Stimulated activated CD4-positive, alpha-beta T cell treated with anti-CD3 and anti-CD28 coated beads, Interleukin-15, amount 100 ng/mL, for 24 hours (primary cell): ENCODE data around the gene CBARP.
A peak's percentile ranks its signal among the peaks of the same experiment; 100 is the strongest.
"Not testable (repeated sequence)": the region's sequence is repeated elsewhere in the genome, so short reads cannot be mapped to it uniquely, and the experiment has no call there.

Source experiments
- DNase-seq: peaks from one replicate; pipeline ENCODE4 v3.0.0-alpha.2; 2020

The CBARP gene

DNA sequence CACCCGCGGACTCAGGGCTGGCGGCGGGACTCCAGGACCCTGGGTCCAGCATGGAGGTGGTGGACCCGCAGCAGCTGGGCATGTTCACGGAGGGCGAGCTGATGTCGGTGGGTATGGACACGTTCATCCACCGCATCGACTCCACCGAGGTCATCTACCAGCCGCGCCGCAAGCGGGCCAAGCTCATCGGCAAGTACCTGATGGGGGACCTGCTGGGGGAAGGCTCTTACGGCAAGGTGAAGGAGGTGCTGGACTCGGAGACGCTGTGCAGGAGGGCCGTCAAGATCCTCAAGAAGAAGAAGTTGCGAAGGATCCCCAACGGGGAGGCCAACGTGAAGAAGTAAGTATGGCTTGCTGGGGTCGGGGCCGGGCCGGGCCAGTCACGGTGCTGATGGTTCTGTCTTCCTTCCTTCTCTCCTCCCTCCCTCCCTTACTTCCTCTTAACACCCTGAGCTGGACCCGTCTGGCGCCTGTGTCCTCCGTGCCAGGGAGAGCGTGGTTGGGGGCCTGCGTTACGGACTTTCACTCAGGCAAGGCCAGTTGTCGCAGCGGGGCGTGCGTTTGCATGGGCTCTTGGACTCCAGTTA, 30.8 kb downstream of the CBARP start:
- DNase-seq = peak; percentile 47

DNA sequence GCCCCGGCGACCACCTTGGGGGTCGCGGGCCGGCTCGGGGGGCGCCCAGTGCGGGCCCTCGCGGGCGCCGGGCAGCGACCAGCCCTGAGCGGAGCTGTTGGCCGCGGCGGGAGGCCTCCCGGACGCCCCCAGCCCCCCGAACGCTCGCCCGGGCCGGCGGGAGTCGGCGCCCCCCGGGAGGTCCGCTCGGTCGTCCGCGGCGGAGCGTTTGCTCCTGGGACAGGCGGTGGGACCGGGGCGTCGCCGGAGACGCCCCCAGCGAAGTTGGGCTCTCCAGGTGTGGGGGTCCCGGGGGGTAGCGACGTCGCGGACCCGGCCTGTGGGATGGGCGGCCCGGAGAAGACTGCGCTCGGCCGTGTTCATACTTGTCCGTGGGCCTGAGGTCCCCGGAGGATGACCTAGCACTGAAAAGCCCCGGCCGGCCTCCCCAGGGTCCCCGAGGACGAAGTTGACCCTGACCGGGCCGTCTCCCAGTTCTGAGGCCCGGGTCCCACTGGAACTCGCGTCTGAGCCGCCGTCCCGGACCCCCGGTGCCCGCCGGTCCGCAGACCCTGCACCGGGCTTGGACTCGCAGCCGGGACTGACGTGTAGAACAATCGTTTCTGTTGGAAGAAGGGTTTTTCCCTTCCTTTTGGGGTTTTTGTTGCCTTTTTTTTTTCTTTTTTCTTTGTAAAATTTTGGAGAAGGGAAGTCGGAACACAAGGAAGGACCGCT, 31.5 kb downstream of the CBARP start:
- peak; percentile 26 for DNase-seq

DNA sequence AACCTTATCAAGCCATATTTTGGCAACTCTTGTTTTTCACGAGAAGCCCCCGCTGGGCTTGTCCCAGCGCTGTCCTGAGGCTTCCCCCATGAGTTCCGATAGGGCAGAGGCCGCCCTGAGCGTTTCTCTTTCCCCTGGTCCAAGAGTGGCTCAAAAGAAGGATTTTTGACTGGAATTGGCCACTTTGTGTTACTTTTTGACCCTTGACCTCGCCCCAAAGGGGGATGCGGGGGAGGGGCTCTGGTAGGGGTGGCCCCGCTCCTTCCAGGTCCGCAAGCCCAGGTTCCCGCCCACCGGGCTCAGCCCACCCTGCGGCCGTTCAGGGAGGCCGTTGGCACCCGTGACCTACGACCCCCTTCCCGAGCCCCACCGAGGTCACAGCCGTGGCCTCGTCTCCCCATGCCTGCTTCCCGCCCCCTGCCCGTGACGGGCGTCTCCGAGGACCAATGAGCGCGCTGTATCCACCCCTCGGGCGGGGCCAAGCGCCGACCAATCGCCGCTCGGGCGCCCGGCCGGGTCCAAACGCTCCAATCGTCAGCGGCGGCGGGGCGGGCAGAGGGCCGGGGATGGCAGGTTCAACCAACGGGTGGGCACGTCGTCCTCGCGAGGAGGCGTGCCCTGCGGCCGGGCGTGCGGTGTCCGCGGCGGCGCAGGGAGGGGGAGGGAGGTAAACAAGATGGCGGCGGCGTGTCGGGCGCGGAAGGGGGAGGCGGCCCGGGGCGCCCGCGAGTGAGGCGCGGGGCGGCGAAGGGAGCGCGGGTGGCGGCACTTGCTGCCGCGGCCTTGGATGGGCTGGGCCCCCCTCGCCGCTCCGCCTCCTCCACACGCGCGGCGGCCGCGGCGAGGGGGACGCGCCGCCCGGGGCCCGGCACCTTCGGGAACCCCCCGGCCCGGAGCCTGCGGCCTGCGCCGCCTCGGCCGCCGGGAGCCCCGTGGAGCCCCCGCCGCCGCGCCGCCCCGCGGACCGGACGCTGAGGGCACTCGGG, 32.4 kb downstream of the CBARP start, which contains the start of gene STK11:
Gene STK11 (plus strand): TSS at position 665 of the 986 bp plus-strand sequence. CDS start 1,136 bp downstream, outside the sequence.
- DNase-seq = peak; percentile 100

DNA sequence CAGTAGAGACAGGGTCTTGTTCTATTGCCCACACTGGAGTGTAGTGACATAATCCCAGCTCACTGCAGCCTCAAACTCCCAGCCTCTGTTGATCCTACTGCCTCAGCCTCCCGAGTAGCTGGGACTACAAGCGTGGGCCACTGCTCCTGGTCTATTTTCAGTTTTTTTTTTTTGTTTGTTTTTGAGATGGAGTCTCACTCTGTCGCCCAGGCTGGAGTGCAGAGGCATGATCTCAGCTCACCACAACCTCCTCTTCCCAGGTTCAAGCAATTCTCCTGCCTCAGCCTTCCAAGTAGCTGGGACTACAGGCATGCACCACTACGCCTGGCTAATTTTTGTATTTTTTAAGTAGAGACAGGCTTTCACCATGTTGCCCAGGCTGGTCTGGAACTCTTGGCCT, 37.2 kb downstream of the CBARP start:
- not testable (repeated sequence) for DNase-seq

DNA sequence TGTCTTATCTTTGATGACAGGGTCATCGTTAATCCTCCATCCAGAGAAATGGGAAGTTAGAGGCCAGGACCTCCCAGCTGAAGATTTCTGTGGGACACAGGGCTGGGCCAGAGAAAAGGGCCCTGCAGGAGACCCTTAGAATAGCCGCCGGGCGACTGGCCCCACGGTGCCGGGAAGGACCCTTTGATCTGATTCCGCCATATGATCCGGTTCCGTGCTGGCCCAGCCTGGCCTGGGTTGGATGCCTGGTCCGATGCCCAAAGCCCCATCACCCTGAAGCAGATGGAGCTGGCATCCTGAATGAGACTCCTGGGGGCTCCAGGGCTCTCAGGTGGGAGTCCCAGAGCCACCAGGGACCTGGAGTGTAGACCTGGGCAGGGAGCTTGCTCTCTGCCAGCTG, 38.3 kb downstream of the CBARP start:
- DNase-seq = no peak

DNA sequence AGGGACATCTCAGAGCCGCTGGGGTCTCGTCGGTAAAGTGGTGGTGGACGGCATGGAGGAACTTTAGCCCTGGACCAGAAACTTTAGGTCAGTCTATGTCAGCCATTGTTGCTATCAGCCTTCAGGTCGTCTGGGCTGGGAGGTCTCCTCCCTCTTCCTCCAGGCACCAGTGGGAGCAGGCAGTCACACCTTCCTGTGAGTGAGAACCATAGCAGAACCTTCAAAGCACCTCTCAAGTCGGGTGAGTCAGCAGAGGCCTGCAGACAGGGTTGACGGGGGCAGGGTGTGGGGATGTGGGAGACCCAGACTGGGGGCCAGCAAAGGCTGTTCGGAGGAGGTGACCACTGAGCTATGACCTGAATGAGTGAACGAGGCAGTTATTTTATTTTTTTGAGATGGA, 48.4 kb downstream of the CBARP start:
- DNase-seq = peak; percentile 71

- DNase-seq = no peak
Measured at GRCh38 chr19:1183543-1184172, 54.1 kb downstream of the CBARP start.

GRCh38 chr19:1182727-1183126, 55.1 kb downstream of the CBARP start:
- no peak for DNase-seq

DNA sequence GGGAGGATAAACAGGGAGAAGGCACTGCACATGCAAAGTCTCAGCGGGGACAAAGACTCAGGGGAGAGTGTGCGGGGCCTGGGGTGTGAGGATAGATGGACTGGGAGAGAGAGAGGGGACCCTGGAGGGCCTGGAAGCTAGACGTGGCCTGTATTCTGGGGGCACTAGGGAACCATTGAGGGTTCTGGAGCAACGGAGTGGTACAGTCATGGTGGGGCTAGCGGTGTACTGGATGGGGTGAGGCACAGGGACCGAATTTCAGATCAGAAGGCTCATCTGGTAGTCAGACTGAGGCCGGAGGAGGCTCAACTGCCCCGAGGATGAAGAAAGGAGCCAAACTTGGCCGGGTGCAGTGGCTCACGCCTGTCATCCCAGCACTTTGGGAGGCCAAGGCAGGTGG, 55.7 kb downstream of the CBARP start:
- no peak for DNase-seq

- no peak for DNase-seq
Measured at GRCh38 chr19:1181606-1182005, 56.2 kb downstream of the CBARP start.
